ENCODE data around the gene KCNAB1.

Gene KCNAB1

DNA sequence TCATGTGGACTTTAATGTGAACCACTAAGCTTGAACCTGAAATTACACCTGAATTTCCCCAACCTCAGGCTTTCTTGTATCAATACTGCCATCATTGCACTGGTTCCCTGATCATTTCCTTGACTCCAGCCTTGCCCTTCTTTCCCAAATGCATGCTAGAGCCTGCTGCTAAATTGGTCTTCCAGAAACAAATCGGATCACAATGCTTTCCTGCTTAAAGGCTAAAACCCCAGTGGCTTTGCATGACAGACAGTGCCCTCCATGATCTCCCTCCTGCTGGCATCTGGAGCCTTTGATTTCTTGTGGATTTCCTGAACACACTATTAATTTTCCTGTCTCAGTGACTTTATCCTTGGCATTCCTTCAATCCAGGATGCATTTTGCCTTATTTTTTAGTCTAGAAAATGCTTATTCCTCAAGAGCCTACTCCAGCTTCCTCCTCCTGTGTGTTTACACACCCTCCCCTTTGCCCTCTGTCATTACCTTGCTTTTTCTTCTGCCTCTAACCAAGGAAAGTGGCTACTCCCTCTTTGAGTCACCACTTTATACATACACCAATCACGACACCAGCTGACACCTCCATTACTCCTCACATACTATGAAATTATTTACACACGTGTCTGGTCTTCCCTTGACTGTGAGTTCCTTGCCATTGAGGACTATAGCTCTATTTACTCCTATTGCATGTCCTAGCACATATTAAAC lies 214.6 kb downstream of the KCNAB1 start:
- no peak for DNase-seq

DNA sequence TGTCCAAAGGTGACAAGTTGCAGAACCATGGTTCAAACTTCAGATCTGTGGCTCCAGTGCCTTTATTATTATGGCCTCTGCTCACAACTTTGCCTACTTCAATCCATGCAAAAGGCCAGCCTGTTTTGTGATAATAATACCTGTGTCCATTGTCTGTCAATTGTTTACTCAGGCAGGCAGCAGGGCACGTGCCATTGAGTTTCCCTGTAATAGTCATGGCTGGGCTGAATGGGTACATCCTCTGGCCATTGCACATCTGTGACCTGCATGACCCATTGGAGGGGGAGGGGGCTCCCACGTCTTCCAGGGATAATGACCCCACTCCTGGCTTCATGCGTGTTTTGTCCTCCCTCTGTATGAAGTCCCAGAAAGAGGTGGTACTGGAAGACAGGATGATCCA lies 219.1 kb downstream of the KCNAB1 start:
- no peak for DNase-seq

DNA sequence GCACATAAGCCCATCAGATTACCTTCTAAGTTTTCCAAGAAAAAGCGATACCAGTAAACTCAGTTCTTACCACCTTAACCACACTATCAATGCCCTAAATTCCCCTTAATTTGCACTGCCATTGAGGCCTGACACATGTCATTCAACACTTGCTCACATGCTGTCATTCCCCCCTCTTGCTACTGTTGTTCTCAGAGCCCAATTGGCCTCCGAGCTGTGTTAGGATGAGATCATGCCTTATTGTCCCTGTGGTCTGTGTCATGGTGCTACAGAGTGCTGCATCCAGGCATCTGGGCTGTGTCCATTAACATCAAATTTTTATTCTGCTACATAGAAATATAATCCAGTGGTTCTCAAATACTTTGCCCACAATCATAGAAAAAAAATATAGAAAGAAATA lies 221.0 kb downstream of the KCNAB1 start:
- no peak for DNase-seq

DNA sequence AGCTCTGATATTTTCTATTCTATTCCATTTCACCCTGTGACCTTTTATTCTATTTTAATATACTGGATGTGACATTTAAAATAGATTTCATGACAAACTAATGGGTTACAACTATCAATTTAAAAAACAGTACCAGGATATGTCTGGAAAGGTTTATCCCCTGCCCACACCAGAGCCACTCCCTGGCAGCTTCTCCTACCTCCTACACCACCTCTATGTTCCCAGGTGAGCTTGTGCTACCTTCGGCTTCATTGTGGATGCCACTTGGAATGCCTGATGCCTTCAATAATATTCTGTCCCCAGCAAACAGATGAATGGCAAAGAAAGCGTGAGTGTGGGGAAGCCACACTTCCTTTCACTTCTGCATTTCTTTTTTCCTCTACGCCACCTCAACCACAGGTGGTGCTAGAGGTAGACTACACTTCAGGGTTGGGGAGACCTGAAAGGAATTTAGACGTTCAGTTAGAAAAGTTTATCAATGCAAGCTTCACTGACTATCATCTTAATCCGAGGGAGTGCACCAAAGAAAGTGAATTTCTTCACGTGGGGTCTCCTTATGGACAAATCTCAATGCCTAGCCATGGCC lies 221.5 kb downstream of the KCNAB1 start:
- DNase-seq = no peak

DNA sequence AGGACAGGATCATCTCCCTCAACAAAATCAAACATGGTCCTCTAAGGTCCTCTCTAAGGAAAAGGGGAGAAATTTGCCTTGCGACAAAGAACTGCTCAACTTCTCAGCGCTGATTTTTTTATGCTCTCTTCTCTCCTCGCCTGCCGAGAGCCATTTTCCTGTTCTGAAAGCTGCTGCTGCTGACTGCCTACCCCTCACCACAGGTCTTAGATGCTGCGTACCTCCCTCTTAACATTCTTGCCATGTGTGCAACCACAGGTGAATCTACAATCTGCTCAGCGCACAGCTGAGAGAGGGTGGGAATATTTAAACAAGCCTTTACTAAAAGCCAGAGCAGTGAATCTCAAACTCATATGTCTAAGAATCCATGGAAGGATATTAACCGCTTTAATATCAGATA lies 223.8 kb downstream of the KCNAB1 start:
- DNase-seq = no peak

DNA sequence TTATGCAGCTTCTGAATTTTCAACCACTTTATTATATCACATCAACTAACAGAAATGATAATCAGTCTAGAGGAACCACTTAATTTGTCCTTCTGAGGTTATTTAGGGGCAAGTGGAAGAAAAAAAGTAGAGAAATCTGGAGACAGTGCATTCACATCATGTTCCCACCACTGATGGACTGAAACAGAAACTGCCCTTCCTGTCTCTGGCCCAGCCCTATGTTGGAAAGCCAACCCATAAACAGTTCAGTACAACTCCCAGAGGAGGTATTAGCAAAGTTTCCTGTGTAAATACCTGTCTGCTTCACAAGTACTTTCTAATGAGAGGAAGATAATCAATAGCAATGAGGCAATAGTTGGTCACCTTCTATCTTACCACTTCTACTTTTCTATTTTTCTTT lies 228.7 kb downstream of the KCNAB1 start:
- DNase-seq = no peak

DNA sequence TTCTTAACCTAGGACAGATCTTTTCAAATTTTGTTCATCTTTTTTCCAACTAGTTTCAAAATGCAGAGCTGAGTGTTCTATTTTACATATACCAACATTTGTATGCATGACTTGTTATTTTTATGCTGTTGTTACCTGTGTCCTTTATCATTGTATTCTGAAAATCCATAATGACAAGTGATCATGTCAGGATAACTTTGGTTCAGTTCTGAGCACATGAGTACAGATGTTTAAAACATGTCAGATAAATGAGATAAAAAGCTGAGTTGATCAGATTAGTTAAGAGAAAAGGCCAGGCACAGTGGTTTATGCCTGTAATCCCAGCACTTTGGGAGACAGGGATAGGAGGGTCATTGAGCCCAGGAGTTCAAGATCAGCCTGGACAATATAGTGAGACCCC lies 229.6 kb downstream of the KCNAB1 start:
- DNase-seq = no peak

DNA sequence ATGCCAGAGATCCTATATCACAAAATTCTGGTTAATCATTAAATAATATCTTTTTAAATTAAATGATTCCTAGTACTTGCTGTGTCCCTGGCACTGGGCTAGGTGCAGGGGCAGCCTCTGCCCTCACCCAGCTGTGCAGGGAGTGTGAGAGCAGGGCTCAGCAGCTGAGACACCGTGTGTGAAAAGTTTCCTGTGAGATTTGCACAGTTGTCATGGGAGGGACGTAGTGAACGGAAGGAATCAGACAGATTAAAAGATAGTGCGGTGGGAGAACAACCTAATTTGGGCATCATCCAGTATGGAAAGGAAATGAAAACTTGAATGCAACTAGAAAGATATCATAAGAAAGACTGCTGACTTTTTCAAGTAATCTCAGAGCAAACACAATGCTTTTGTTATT lies 230.4 kb downstream of the KCNAB1 start:
- DNase-seq = no peak

DNA sequence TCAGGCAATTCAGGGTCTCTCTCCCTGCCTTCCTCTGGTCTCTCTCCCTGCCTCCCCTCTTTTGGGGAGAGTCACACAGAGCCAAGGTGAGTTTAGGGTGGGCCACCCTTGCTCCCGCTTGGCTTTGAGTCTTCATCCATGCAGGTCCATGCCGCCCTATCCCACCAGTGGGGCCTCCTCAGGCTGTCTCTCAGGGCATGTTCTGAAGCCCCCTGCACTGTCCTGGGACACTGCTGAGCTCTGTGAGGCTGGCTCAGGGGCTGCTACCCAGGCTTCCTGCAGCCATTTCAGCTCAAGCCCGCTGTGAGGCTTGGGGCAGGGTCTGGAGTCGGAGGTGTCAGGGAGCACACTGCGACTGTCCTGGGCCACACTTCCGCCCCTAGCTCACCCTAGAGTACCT lies 231.4 kb downstream of the KCNAB1 start:
- DNase-seq = no peak

DNA sequence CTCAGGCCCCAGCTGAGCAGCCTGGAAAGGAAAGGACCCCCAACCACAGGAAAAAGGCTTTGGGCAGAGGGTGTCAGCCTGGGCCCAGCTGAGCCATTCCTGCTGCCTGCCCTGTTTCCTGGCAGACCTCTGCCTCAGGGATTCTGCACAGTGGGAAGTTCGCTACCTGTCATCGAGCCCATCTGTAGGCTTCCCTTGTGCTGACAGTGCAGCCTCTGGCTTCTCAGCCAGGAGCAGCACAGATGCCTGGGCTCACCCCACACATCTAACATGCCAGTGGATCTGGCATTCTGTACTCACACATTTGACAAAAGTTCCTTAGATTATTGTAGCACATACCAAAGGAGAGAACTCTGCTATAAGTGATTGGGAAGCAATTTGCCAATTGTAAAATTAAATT lies 232.3 kb downstream of the KCNAB1 start:
- no peak for DNase-seq

DNA sequence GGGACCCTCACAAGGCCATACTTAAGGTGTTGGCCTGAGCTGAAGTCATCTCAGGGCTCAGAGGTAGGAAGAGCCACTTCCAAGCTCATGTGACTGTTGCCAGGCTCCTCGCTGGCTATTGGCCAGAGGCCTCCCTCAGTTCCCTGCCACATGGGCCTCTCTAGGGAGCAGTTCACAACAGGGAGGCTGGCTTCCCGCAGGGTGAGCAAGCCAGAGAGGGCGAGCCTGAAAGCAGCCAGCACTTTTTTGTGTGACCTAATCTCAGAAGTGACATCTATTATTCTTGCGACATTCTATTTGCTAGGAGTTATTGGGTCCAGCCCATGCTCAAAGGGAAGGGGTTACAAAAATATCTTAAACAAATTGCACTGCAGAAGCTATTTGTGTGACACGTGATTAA lies 233.2 kb downstream of the KCNAB1 start:
- no peak for DNase-seq

DNA sequence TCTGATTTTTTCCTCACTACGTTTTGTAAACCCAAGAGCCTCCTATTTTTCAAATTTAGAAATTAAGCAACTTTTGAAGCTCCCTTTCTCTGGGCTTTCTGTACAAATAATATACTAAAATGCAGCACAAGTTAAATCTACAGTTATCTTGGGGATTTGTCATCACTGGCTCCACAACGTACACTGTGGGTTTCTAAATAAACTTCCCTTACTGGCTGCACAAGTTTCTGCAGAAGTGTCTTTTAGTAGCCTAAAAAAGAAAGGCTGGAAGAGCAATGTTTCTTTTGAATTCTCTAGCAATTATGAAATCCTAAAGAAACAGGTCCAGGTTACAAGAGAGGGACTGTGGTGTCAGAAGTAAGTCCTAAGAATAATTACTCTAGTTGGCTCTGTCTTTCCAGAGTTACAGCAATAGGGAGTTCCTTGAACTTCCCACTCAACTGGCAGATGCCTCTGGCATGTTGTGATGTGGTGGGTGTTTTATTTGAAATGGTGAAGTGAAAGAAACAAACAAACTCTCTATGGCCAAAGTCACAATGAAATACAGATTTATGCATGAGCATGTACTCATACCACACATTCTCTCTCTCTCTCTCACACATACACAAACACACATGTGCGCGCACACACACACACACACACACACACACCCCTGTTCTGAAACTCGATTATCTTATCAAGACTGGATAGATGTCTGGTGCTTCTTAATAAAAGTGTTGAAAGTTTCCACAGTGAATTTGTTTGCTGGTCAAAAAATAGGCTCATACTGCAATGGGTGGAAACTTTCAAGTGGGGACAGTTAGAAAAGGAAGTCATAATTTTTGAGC lies 236.4 kb downstream of the KCNAB1 start:
- DNase-seq = no peak

DNA sequence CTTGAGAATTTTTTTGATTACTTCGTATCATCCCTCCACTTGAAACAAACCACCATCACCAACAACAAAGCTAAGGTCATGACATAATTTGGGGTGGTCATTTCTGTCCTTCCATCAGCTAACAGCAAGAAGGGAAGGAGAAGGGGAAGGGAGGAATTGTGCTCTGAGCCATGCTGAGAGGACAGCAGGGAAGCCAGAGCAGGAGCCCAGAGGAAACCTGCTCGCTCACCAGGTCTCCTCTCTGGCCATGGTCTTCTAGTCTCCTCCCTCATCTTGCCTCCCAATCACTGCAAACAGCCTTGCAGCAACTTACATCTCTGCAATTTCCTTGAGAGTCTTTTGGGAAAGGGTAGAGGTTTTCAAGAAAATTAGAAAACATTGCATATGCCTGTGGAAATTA lies 237.9 kb downstream of the KCNAB1 start:
- DNase-seq = no peak

DNA sequence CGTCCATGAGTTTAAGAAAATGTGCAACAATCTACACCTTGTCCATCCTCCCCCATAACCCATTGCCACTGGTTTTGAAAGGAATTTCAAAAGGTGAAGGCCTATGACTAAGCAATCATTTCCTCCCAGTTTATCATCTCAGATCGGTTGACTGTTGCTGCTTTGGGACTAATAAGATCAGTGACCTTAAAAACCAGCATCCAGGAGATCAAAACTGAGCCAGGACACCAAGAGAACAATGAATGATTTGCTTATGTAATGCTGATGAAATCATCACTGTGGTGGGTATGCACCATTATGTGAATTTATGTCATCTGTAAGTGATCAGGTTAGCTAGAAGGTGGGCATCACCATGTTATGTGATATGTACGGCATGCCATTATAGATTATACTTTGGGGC lies 239.0 kb downstream of the KCNAB1 start:
- DNase-seq = no peak

DNA sequence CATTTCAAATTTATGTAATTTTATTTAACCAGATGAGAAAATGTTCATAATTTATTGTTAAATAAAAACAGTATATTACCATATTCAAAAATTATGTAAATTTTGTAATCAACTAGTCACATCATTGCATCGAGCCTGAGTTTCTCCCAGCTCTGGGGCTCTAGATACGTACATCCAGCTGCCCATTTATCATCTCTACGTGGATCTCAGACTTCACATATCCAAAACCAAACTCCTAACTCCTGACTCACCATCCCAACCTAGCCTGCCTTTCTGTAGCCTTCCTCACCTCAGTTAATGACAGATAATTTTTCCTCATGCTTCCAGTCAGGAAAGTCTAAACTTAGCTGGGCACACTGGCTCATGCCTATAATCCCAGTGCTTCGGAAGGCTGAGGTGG lies 239.7 kb downstream of the KCNAB1 start:
- no peak for DNase-seq

DNA sequence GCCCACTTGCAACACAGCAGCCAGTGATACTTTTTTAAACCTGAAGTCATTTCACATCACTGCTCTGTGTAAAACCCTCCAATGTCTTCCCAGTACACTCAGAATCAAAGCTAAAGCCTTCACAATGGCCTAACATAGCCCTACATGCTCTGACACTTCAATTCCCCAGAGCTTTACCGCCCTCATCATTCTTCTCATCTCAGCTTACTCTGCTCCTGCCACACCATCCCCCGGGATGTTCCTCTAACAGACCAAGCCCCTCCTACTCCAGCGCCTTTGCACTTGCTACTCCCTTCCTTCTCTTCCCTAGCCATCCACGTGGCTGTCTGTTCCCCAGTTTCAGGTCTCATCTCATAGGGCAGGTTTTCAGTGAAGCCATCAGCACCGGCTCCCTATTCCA lies 240.6 kb downstream of the KCNAB1 start:
- no peak for DNase-seq

DNA sequence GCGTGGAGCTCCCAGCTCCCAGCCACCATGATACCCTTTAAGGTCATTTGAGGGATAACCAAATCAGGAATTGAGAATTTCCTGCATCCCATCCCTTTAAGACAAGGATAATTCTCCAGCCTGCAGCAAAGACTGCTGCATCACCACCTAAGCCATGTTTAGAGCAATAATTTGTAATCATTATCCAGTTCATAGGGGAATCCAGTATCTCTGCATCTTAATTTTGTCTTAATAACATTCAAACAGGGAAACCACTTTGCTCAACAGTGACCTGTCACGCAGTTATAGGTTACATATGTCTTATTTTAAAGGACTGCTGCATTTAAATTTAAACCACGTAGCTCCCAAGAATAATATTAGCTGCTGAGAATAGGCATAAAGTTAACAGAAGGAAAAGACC lies 246.2 kb downstream of the KCNAB1 start:
- DNase-seq = no peak

DNA sequence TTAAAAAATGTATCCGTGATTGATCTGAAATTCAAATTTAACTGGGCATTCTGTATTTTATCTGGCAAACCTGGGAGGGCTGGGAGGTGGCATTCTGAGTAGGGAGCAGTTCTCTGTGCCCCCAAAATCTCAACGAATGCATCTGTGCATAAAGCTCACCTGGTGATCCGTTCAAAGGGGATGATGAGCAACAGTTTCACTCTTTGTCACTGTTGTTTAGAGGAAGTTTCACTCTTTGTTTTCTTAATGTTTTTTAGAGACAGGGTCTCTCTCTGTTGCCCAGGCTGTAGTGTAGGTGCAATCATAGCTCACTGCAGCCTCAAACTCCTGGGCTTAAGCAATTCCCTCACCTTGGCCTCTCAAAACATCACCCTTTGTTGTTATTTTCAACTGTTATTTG lies 247.8 kb downstream of the KCNAB1 start:
- DNase-seq = no peak

DNA sequence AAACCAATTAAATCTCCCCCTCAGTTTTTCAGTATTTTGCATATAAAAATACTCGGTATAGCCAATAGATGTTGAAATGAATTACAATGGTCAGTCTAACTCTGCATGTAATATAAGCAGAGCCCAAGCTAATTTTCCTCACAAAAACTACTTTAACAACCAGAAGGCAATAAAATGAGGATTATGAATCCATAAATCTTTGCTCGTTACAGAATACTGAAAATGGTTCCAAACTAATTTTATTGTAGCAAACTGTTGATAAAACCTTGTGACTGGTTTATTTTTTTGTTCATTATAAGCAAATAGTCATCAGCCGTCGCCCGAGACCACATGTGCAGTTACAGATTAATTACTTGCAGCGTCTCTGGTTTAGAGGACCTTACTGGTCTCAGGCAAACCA lies 251.3 kb downstream of the KCNAB1 start:
- DNase-seq = no peak

DNA sequence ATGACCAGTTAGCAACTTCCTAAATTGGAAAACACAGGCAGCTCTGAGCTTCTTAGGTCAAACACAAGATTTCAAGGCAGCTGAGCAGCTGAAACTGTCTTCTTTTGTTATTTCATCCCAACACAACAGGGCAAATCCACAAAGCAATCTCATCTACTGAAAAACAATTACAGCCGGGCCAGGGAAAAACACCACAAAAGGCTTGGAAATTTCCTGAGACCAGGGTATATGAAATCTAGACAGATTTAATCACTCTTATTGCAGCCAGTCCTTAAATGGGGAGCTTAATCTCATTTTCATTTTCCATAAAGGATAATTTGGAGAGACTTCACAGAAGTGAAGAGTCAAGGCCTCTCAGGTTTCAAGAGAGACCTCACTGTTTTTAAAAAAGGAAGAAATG lies 252.7 kb downstream of the KCNAB1 start:
- no peak for DNase-seq

DNA sequence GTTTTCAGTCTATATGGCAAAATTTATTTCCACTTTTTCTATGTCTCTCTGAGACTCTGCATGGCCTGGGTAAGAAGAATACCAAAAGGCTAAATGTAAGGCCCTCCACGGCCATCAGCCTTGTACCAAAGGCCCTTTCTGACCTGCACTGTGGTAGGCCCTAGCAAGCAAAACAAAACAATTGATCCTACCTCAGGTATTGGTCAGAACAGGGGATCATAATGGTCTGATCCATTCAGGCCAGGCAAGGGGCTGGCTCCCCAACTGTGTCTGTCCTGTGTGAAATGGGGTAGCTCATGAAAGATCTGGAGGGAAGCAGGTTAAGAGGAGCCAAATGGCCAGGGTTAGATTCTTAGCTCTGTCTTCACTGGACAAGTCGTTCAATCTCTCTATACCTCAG lies 253.3 kb downstream of the KCNAB1 start:
- DNase-seq = no peak

DNA sequence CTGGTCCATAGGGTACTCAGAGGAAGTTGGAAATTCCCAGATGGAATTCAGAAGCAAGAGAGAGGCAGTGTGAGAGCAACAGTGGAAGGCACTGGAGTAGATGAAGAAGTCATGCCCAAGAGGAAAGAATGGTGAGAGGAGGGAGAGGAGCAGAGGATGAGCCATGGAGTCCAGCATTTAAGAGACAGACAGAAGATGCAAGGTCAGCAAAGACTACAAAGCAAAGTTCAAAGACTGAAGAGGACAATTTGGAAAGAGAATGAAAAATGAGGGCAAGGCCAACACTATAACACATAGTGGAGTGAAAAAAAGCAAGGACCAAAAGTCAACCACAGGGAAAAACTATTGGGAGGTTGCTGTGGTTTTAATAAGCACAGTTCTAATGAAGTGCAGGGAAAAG lies 255.8 kb downstream of the KCNAB1 start:
- DNase-seq = no peak

DNA sequence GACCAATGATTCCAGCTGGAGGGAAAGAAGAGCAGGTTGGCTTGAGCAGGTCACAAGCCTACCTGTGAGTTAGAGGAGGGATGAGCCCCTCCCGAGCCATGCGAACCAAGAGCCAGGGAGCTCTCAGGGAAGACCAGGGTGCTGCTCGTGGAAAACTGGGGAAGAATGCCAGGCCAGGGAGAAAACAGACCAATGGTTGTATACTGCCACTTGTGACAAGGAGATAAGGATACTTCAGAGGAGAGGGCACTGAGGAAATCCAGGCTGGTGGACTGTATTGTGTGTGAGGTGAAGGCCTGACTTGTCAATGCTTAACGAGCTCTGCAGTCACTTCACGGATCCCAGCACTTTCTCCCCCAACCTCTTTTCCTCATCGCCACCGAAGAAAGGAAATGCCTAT lies 256.9 kb downstream of the KCNAB1 start:
- DNase-seq = no peak

DNA sequence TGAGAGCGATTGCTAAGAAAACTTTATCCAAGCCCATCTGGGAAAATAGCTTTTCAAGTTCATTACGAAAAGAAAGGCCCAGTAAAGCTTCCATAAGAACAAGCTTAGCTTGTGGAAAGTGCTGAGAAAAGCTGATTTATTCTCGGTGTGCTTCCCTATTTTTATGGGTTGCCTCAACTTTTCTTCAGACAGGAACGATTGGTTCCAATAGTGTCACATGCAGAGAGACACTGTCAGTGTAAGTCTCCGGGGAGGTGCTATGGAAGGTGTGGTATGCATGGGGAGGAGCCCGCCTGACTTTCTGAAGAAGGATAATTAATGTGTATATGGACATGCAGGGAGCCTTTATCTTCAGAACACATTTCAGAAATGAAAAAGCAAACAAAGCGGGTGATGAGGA lies 257.3 kb downstream of the KCNAB1 start:
- DNase-seq = no peak

Measured in NCI-H1436 treated with DMSO at 0.1 percent for 48 hours (cell line).